IMR-90 (cell line): ENCODE measurements around the gene ZNF714. TPM values are rescaled to one million over a fixed set of nuclear protein-coding genes. Genes with fewer than 3 reads are reported as not detected.

Source experiments
- ATAC-seq: fragments of 200-7000 bp; cut with Tn5 transposase; 2 replicates; pipeline ENCODE4 v1.9.1; 2020; ENCODE audit warnings: low read depth, mild to moderate bottlenecking, moderate library complexity
- BruUV-seq: library from RNA; stranded (reverse); fragments of 400-500 nt; replicated peaks from 2 replicates; lab custom pipeline; 2021; lab: Mats Ljungman, UMichigan
- CTCF ChIA-PET: fragments of 300-600 bp; formaldehyde crosslinking; extraction: SDS; loops from one replicate; lab custom pipeline; 2021; ENCODE audit warnings: antibody characterized with exemption; lab: Yijun Ruan, JAX
- POLR2A ChIA-PET: fragments of 300-600 bp; sonication (Branson Sonifier 250); formaldehyde crosslinking; loops from one replicate; lab custom pipeline; 2022; ENCODE audit warnings: antibody characterized with exemption; ENCODE audit not compliant: unreplicated experiment; lab: Charles Lee
- DNase-seq: peaks from one replicate; pipeline ENCODE4 v3.0.0; 2013
- H2AFZ ChIP-seq: replicated peaks from 2 replicates; pipeline ENCODE3; 2013; ENCODE audit warnings: low read length, mild to moderate bottlenecking; ENCODE audit not compliant: poor library complexity
- H2AK5ac ChIP-seq: 2 replicates; pipeline ENCODE4 v1.6.1; 2013; ENCODE audit warnings: low read depth, low read length, inconsistent platforms
- H2AK9ac ChIP-seq: replicated peaks from 2 replicates; pipeline ENCODE3; 2013; ENCODE audit warnings: mild to moderate bottlenecking, low read depth, low read length, moderate library complexity; ENCODE audit not compliant: poor library complexity
- H2BK120ac ChIP-seq: 2 replicates; pipeline ENCODE4 v1.6.1; 2013; ENCODE audit warnings: low read depth, low read length, inconsistent platforms
- H2BK15ac ChIP-seq: 3 replicates; pipeline ENCODE4 v1.6.1; 2013; ENCODE audit warnings: low read depth, low read length, inconsistent platforms
- H2BK20ac ChIP-seq: 2 replicates; pipeline ENCODE4 v1.6.1; 2013; ENCODE audit warnings: low read depth, mild to moderate bottlenecking, inconsistent platforms, low read length, moderate library complexity
- H2BK5ac ChIP-seq: 2 replicates; pipeline ENCODE4 v1.6.1; 2013; ENCODE audit warnings: mild to moderate bottlenecking, low read depth, low read length, inconsistent platforms; ENCODE audit not compliant: poor library complexity, severe bottlenecking
- H3K14ac ChIP-seq: replicated peaks from 2 replicates; pipeline ENCODE4 v1.6.1; 2013; ENCODE audit warnings: low read depth, low read length, inconsistent platforms
- H3K18ac ChIP-seq: 2 replicates; pipeline ENCODE4 v1.6.1; 2013; ENCODE audit warnings: low read depth, low read length, control low read depth
- H3K23ac ChIP-seq: 2 replicates; pipeline ENCODE4 v1.6.1; 2013; ENCODE audit warnings: low read depth, low read length, inconsistent platforms
- H3K27ac ChIP-seq: 2 replicates; pipeline ENCODE4 v1.5.1; 2013; ENCODE audit warnings: mild to moderate bottlenecking, control low read depth, low read length; ENCODE audit not compliant: insufficient read depth
- H3K27me3 ChIP-seq: 2 replicates; pipeline ENCODE4 v1.6.1; 2013; ENCODE audit warnings: low read length; ENCODE audit not compliant: control insufficient read depth, insufficient read depth
- H3K36me3 ChIP-seq: 2 replicates; pipeline ENCODE4 v1.6.1; 2013; ENCODE audit warnings: low read length, mixed read lengths; ENCODE audit not compliant: control insufficient read depth, insufficient read depth
- H3K4ac ChIP-seq: 2 replicates; pipeline ENCODE4 v1.6.1; 2013; ENCODE audit warnings: low read depth, low read length, inconsistent platforms
- H3K4me1 ChIP-seq: 2 replicates; pipeline ENCODE4 v1.6.1; 2013; ENCODE audit warnings: low read length, mixed read lengths; ENCODE audit not compliant: control insufficient read depth, insufficient read depth
- H3K4me2 ChIP-seq: 2 replicates; pipeline ENCODE4 v1.6.1; 2013; ENCODE audit warnings: low read depth, mild to moderate bottlenecking, control low read depth, low read length, moderate library complexity
- H3K4me3 ChIP-seq: 2 replicates; pipeline ENCODE4 v1.5.1; 2013; ENCODE audit warnings: low read depth, mild to moderate bottlenecking, control low read depth, low read length, moderate library complexity; ENCODE audit not compliant: insufficient read depth
- H3K56ac ChIP-seq: 2 replicates; pipeline ENCODE4 v1.6.1; 2013; ENCODE audit warnings: low read length, inconsistent platforms; ENCODE audit not compliant: insufficient read depth; ENCODE audit errors: extremely low read depth
- H3K79me1 ChIP-seq, 2 experiments: 2 replicates each; pipeline ENCODE4 v1.6.1; 2013; ENCODE audit warnings: low read length in 2 of 2, inconsistent platforms in 1 of 2, low read depth in 1 of 2
- H3K9ac ChIP-seq: 2 replicates; pipeline ENCODE4 v1.6.1; 2013; ENCODE audit warnings: low read depth, low read length, control low read depth
- H3K9me1 ChIP-seq: 2 replicates; pipeline ENCODE4 v1.6.1; 2013; ENCODE audit warnings: low read length, inconsistent platforms; ENCODE audit not compliant: insufficient read depth
- H3K9me3 ChIP-seq: 2 replicates; pipeline ENCODE4 v1.6.1; 2013; ENCODE audit warnings: low read length; ENCODE audit not compliant: control insufficient read depth, insufficient read depth
- H4K20me1 ChIP-seq: 2 replicates; pipeline ENCODE4 v1.6.1; 2013; ENCODE audit warnings: low read length, inconsistent platforms; ENCODE audit not compliant: insufficient read depth
- H4K5ac ChIP-seq: 2 replicates; pipeline ENCODE4 v1.6.1; 2013; ENCODE audit warnings: mild to moderate bottlenecking, low read depth, low read length, control low read depth
- H4K8ac ChIP-seq, 2 experiments: 2 replicates each; pipeline ENCODE4 v1.6.1; 2013; ENCODE audit warnings: low read depth in 2 of 2, low read length in 2 of 2, control low read depth in 1 of 2, inconsistent platforms in 1 of 2
- H4K91ac ChIP-seq: 2 replicates; pipeline ENCODE4 v1.6.1; 2013; ENCODE audit warnings: low read depth, low read length, inconsistent platforms; ENCODE audit not compliant: insufficient read depth
- BHLHE40 ChIP-seq: fragments of 150-350 bp; IDR thresholded peaks from 2 replicates; pipeline ENCODE4 v1.6.1; 2016; ENCODE audit warnings: mild to moderate bottlenecking, low read depth, low read length
- CEBPB ChIP-seq: IDR thresholded peaks from 2 replicates; pipeline ENCODE4 v1.6.1; 2012; ENCODE audit warnings: low read depth, low read length, improper control_type of control experiment
- CHD1 ChIP-seq: IDR thresholded peaks from 2 replicates; pipeline ENCODE4 v1.6.1; 2012; ENCODE audit warnings: low read depth, low read length, improper control_type of control experiment
- CTCF ChIP-seq: conservative IDR thresholded peaks from 2 replicates; pipeline ENCODE4 v1.5.1; 2012; ENCODE audit warnings: mild to moderate bottlenecking, low read depth, low read length, improper control_type of control experiment
- ELK1 ChIP-seq: fragments of 150-350 bp; IDR thresholded peaks from 2 replicates; pipeline ENCODE4 v1.6.1; 2016; ENCODE audit warnings: low read depth, mild to moderate bottlenecking, low read length, moderate library complexity, borderline replicate concordance
- FOS ChIP-seq: fragments of 150-350 bp; IDR thresholded peaks from 2 replicates; pipeline ENCODE4 v1.6.1; 2016; ENCODE audit warnings: low read depth, low read length
- MAFK ChIP-seq: IDR thresholded peaks from 2 replicates; pipeline ENCODE4 v1.6.1; 2012; ENCODE audit warnings: low read depth, low read length, improper control_type of control experiment
- MXI1 ChIP-seq: IDR thresholded peaks from 2 replicates; pipeline ENCODE4 v1.6.1; 2012; ENCODE audit warnings: low read depth, mild to moderate bottlenecking, low read length, moderate library complexity, borderline replicate concordance
- NFE2L2 ChIP-seq: fragments of 150-350 bp; IDR thresholded peaks from 2 replicates; pipeline ENCODE4 v1.6.1; 2016; ENCODE audit warnings: low read depth, mild to moderate bottlenecking, low read length
- POLR2A ChIP-seq: IDR thresholded peaks from 2 replicates; pipeline ENCODE4 v1.6.1; 2012; ENCODE audit warnings: mild to moderate bottlenecking, low read depth, low read length
- RAD21 ChIP-seq: IDR thresholded peaks from 2 replicates; pipeline ENCODE4 v1.6.1; 2012; ENCODE audit warnings: low read length, improper control_type of control experiment
- RCOR1 ChIP-seq: IDR thresholded peaks from 2 replicates; pipeline ENCODE4 v1.6.1; 2012; ENCODE audit warnings: mild to moderate bottlenecking, low read length, improper control_type of control experiment; ENCODE audit not compliant: insufficient replicate concordance
- RFX5 ChIP-seq: IDR thresholded peaks from 2 replicates; pipeline ENCODE4 v1.8.0; 2012; ENCODE audit warnings: low read depth, mild to moderate bottlenecking, low read length, moderate library complexity
- SMC3 ChIP-seq: fragments of 150-350 bp; IDR thresholded peaks from 2 replicates; pipeline ENCODE4 v1.6.1; 2016; ENCODE audit warnings: low read depth, mild to moderate bottlenecking, antibody characterized with exemption, low read length, moderate library complexity
- USF2 ChIP-seq: fragments of 150-350 bp; IDR thresholded peaks from 2 replicates; pipeline ENCODE4 v1.6.1; 2017; ENCODE audit warnings: mild to moderate bottlenecking, antibody characterized with exemption, low read length, low read depth
- dilution Hi-C: fragments of 300-500 bp; cut with HindIII; formaldehyde crosslinking; loops from one replicate; pipeline ENCODE4 v1.14.3; 2018; ENCODE audit warnings: low sequenced_read_pairs; ENCODE audit not compliant: unreplicated experiment
- in situ Hi-C: fragments of 300-500 bp; cut with MboI; formaldehyde crosslinking; loops from 3 replicates; pipeline ENCODE4 v1.14.3; 2019; ENCODE audit warnings: low sequenced_read_pairs, inconsistent platforms, mixed read lengths
- intact Hi-C: fragments of 100-400 bp; cut with micrococcal nuclease; formaldehyde crosslinking; loops from 2 replicates; pipeline ENCODE4 v1.10.0; 2022
- polyA plus RNA-seq, 3 experiments: library from polyadenylated mRNA; depleted of rRNA; stranded (reverse); fragments of >200 nt; gene quantifications; 2 replicates each; pipeline ENCODE4 v1.2.3, GENCODE V29; 2012; ENCODE audit warnings: low replicate concordance in 1 of 3
- total RNA-seq: library from RNA; depleted of rRNA; stranded (reverse); fragments of >200 nt; gene quantifications from 2 replicates; pipeline ENCODE4 v1.2.3, GENCODE V29; 2012

Gene ZNF714
- total and polyA plus RNA-seq, 2 of the 4 experiments (the other 2 are of a cell fraction) = 7.2 to 14.3 TPM

GRCh38 chr19:21065336-21065735 is 16.7 kb upstream of the ZNF714 start:
- no peaks in the 10 kb centered on the region for H3K9me1 ChIP-seq
- no peak overlapping the region for H2BK5ac ChIP-seq
- no peak overlapping the region for H2BK15ac ChIP-seq
- intact Hi-C loops (no loop called here), dilution Hi-C loops (no loop called here), in situ Hi-C loops (no loop called here)
- H2AFZ ChIP-seq = no peak overlapping the region
- no TSS peak for BruUV-seq
- H4K5ac ChIP-seq = no peak overlapping the region
- H3K36me3 ChIP-seq = peaks cover 4% of the 10 kb centered on the region; the same call in 1 of the 2 replicates
- no peaks in the 10 kb centered on the region for H3K27me3 ChIP-seq
- H3K79me1 ChIP-seq = no peaks in the 10 kb centered on the region
- ChIA-PET POLR2A (no interaction called here), CTCF (interaction anchor here (0.6 kb wide), 1 partner anchor 480 kb away, joined by 5 read pairs; no protein-coding TSS in a partner anchor)
- no peak for DNase-seq
- H2BK120ac ChIP-seq = no peak overlapping the region
- H2AK9ac ChIP-seq = no peak overlapping the region
- H3K4me2 ChIP-seq = no peak overlapping the region
- no peak overlapping the region for H3K14ac ChIP-seq
- no peak overlapping the region for H4K8ac ChIP-seq
- no peak overlapping the region for H3K27ac ChIP-seq
- TF ChIP-seq MXI1 (no peak), RAD21 (no peak), ELK1 (no peak), CTCF (no peak), SMC3 (no peak), CEBPB (no peak), RFX5 (no peak), POLR2A (no peak), USF2 (no peak), BHLHE40 (no peak), CHD1 (no peak), RCOR1 (no peak), MAFK (no peak), NFE2L2 (no peak), FOS (no peak)
- ATAC-seq = no peak
- no peaks in the 10 kb centered on the region for H3K4me1 ChIP-seq
- H3K18ac ChIP-seq = no peak overlapping the region
- H4K91ac ChIP-seq = no peak overlapping the region
- no peak overlapping the region for H3K56ac ChIP-seq
- no peak overlapping the region for H3K23ac ChIP-seq
- H2AK5ac ChIP-seq = no peak overlapping the region
- no peaks in the 10 kb centered on the region for H4K20me1 ChIP-seq
- H3K4ac ChIP-seq = no peak overlapping the region
- no peak overlapping the region for H2BK20ac ChIP-seq
- H3K4me3 ChIP-seq = no peak overlapping the region
- no peaks in the 10 kb centered on the region for H3K9me3 ChIP-seq
- no peak overlapping the region for H3K9ac ChIP-seq
